OCI-LY3 (cell line): ENCODE measurements around the gene SLIRP.
A peak's percentile ranks its signal among the peaks of the same experiment; 100 is the strongest.
"Not testable (repeated sequence)": the region's sequence is repeated elsewhere in the genome, so short reads cannot be mapped to it uniquely, and the experiment has no call there.

Experiments
- H2AFZ ChIP-seq: fragments of 200-600, 300-600 bp; shearing (Covaris generic); 2 replicates; pipeline ENCODE4 v1.6.0; 2014; ENCODE audit warnings: antibody characterized with exemption, low read depth, low read length
- H3K27ac ChIP-seq: fragments of 200-600, 300-600 bp; sonication (generic); 2 replicates; pipeline ENCODE4 v1.5.1; 2014; ENCODE audit warnings: mild to moderate bottlenecking, low read length, moderate library complexity, mixed read lengths
- H3K27me3 ChIP-seq: fragments of 200-600, 300-600 bp; sonication (generic); 2 replicates; pipeline ENCODE4 v1.6.1; 2014; ENCODE audit warnings: low read depth, low read length, mixed read lengths
- H3K36me3 ChIP-seq: fragments of 200-600, 300-600 bp; sonication (generic); replicated peaks from 2 replicates; pipeline ENCODE3; 2014; ENCODE audit warnings: low read depth, low read length, mixed read lengths
- H3K4me1 ChIP-seq: fragments of 300-600, 200-600 bp; sonication (generic); 2 replicates; pipeline ENCODE4 v1.6.1; 2014; ENCODE audit warnings: low read length, mixed read lengths
- H3K4me2 ChIP-seq: fragments of 200-600, 300-600 bp; sonication (generic); 2 replicates; pipeline ENCODE4 v1.6.1; 2014; ENCODE audit warnings: low read length, mixed read lengths
- H3K4me3 ChIP-seq: fragments of 300-600, 200-600 bp; sonication (generic); 2 replicates; pipeline ENCODE4 v1.5.1; 2014; ENCODE audit warnings: antibody characterized with exemption, mild to moderate bottlenecking, low read length, moderate library complexity
- H3K79me2 ChIP-seq: fragments of 300-600, 200-600 bp; shearing (Covaris generic); 2 replicates; pipeline ENCODE4 v1.6.1; 2014; ENCODE audit warnings: mild to moderate bottlenecking, low read length, mixed read lengths
- H3K9ac ChIP-seq: fragments of 300-600, 200-600 bp; shearing (Covaris generic); 2 replicates; pipeline ENCODE4 v1.6.0; 2014; ENCODE audit warnings: mild to moderate bottlenecking, low read length, moderate library complexity
- H3K9me3 ChIP-seq: fragments of 200-600, 300-600 bp; shearing (Covaris generic); 2 replicates; pipeline ENCODE4 v1.6.1; 2014; ENCODE audit warnings: low read length, mixed read lengths; ENCODE audit not compliant: insufficient read depth
- H4K20me1 ChIP-seq: fragments of 200-600, 300-600 bp; sonication (generic); 2 replicates; pipeline ENCODE4 v1.6.1; 2016; ENCODE audit warnings: low read length, mixed read lengths; ENCODE audit not compliant: insufficient read depth
- EZH2phosphoT487 ChIP-seq: fragments of 200-600 bp; shearing (Covaris generic); IDR thresholded peaks from 2 replicates; pipeline ENCODE4 v1.6.1; 2018; ENCODE audit warnings: antibody characterized with exemption, mixed run types, low read depth
- TF ChIP-seq, protein P1 (sequence below): fragments of 200-600, 300-600 bp; sonication (generic); IDR thresholded peaks from 2 replicates; pipeline ENCODE4 v1.5.1; 2014; ENCODE audit warnings: antibody characterized with exemption, low read length, low read depth

Gene SLIRP

DNA sequence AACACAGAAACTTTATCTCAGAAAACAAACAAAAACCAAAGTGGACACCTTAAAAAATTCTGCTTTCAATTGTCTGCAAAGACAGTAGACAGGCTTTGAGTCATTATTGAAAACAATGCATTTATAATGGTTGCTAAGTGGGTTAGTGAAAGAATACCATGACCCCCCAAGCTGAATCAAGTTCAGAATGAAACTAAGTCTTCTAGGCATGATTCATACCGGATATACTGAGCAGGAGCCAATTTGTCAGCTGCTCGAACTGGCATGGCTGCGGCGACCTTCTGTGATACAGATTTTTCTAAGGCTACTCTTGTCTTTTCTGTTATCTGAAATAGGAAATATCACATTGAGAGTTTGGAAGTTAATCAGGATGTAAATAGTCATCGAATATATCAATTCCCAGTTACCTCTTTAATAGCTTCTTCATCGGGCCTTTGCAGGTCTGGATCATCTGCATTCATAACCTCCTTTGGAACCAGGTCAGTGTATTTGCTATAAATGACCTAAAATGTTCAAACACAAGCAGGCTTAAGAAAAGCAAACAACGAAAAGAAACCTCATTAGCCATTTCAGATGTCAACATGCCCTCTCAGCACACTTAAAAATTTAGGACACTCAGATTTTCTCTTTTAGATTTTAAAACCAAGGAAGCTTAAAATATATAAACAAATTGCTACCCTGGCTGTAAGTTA lies 30.8 kb downstream of the SLIRP start:
- Histone ChIP-seq H3K9ac (no peak overlapping the region), H3K27ac (peak overlapping the region; percentile 19; the same call in 1 of the 2 replicates), H4K20me1 (peaks cover 4% of the 10 kb centered on the region; the same call in 1 of the 2 replicates), H2AFZ (no peak overlapping the region), H3K4me1 (peaks cover 11% of the 10 kb centered on the region), H3K27me3 (no peaks in the 10 kb centered on the region), H3K36me3 (peaks cover 49% of the 10 kb centered on the region), H3K4me3 (peak overlapping the region; percentile 16; the same call in 1 of the 2 replicates), H3K9me3 (no peaks in the 10 kb centered on the region), H3K79me2 (peaks cover 33% of the 10 kb centered on the region), H3K4me2 (peak overlapping the region; percentile 50)
- TF ChIP-seq EZH2phosphoT487 = no peak
- TF ChIP-seq, protein P1, sequence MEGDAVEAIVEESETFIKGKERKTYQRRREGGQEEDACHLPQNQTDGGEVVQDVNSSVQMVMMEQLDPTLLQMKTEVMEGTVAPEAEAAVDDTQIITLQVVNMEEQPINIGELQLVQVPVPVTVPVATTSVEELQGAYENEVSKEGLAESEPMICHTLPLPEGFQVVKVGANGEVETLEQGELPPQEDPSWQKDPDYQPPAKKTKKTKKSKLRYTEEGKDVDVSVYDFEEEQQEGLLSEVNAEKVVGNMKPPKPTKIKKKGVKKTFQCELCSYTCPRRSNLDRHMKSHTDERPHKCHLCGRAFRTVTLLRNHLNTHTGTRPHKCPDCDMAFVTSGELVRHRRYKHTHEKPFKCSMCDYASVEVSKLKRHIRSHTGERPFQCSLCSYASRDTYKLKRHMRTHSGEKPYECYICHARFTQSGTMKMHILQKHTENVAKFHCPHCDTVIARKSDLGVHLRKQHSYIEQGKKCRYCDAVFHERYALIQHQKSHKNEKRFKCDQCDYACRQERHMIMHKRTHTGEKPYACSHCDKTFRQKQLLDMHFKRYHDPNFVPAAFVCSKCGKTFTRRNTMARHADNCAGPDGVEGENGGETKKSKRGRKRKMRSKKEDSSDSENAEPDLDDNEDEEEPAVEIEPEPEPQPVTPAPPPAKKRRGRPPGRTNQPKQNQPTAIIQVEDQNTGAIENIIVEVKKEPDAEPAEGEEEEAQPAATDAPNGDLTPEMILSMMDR = no peak

DNA sequence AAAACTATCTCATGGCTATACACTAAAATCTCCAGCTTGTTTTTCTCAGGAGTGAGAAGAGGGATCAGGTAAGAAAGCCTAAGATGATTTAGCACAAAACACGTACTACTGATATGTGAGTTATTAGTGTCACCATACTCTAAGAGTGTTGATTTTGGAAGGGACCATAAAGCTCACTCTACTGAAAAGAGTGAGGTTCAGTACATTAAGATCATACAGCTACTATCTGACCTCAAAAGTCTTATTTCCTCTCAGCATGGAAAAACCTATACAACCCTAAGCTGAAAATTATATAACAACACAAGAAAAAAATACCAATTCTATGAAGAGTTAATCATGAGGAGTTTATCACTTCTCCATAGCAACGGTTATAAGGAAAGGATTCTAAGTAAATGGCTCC lies 33.5 kb downstream of the SLIRP start:
- Histone ChIP-seq H3K36me3 (peaks cover 46% of the 10 kb centered on the region), H3K79me2 (peaks cover 45% of the 10 kb centered on the region)

DNA sequence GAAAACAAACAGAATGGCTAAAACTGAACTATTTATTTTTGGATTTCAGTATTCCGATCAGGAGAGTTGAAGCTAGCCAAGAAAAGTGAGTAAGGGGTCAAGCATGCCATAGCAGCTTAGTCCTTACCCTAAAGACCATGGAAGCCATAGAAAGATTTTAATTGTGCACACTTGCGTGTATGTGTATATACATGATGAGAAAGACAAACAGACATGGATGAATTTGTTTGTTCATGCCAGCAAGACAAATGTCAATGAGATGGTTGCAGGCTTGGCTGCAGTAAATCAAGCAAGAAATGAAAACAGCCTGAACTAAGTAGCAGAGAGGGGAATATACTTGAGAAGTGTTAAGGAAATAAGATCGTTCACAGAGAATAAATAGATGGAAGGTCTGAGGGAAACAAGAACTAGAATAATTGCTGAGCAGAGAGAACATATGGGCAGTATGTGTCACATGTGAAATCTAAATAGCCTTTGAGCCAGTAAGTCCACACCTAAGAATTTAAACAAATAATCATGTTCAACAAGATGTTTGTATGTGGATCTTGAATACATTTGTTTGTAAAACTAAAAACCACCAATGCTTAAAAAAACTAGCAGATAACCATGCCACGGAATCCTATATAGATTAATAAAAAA lies 38.3 kb downstream of the SLIRP start:
- Histone ChIP-seq H3K9me3 (no peaks in the 10 kb centered on the region), H2AFZ (no peak overlapping the region), H3K4me3 (no peak overlapping the region), H3K27me3 (no peaks in the 10 kb centered on the region), H3K4me1 (no peaks in the 10 kb centered on the region), H3K36me3 (peaks cover 43% of the 10 kb centered on the region), H4K20me1 (peaks cover 10% of the 10 kb centered on the region; the same call in 1 of the 2 replicates), H3K79me2 (peaks cover 34% of the 10 kb centered on the region), H3K4me2 (no peak overlapping the region), H3K9ac (no peak overlapping the region), H3K27ac (no peak overlapping the region)
- no peak for TF ChIP-seq EZH2phosphoT487
- TF ChIP-seq, protein P1 = no peak

More for the DNA sequence above, 33.5 kb downstream of the SLIRP start:
- no peaks in the 10 kb centered on the region for H3K27me3 ChIP-seq
- H3K4me3 ChIP-seq = no peak overlapping the region
- TF ChIP-seq, protein P1 = no peak
- TF ChIP-seq EZH2phosphoT487 = no peak
- no peak overlapping the region for H3K27ac ChIP-seq
- H3K9ac ChIP-seq = no peak overlapping the region
- H4K20me1 ChIP-seq = peaks cover 10% of the 10 kb centered on the region; the same call in 1 of the 2 replicates
- no peak overlapping the region for H2AFZ ChIP-seq
- H3K9me3 ChIP-seq = no peaks in the 10 kb centered on the region
- H3K4me1 ChIP-seq = peaks cover 11% of the 10 kb centered on the region
- no peak overlapping the region for H3K4me2 ChIP-seq

DNA sequence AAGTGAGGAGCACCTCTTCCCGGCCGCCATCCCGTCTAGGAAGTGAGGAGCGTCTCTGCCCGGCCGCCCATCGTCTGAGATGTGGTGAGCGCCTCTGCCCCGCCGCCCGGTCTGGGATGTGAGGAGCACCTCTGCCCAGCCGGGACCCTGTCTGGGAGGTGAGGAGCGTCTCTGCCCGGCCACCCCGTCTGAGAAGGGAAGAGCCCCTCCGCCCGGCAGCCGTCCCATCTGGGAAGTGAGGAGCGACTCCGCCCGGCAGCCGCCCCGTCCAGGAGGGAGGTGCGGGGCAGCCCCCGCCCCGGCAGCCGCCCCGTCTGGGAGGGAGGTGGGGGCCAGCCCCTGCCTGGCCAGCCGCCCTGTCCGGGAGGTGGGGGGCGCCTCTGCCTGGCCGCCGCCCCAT lies 39.5 kb downstream of the SLIRP start:
- H3K27me3 ChIP-seq, H3K4me3 ChIP-seq, H3K4me2 ChIP-seq, H3K9me3 ChIP-seq, H3K27ac ChIP-seq, H3K4me1 ChIP-seq, H2AFZ ChIP-seq, H3K9ac ChIP-seq, H4K20me1 ChIP-seq: not testable (repeated sequence)
- Histone ChIP-seq H3K36me3 (peaks cover 45% of the 10 kb centered on the region), H3K79me2 (peaks cover 31% of the 10 kb centered on the region)
